Stimulated activated CD8-positive, alpha-beta memory T cell treated with anti-CD3 and anti-CD28 coated beads, Interleukin-15, amount 100 ng/mL, for 24 hours (primary cell): ENCODE data around the gene IGSF8.
"Not testable (repeated sequence)": the region's sequence is repeated elsewhere in the genome, so short reads cannot be mapped to it uniquely, and the experiment has no call there.

Experiments
- DNase-seq: peaks from one replicate; pipeline ENCODE4 v3.0.0-alpha.2; 2020; ENCODE audit warnings: low read depth

The IGSF8 gene

GRCh38 chr1:160064746-160065145, 33.7 kb downstream of the IGSF8 start:
- DNase-seq, result no peak

- no peak for DNase-seq
Measured at GRCh38 chr1:160064164-160064563, 34.3 kb downstream of the IGSF8 start.

- no peak for DNase-seq
Measured at GRCh38 chr1:160063176-160063575, 35.2 kb downstream of the IGSF8 start.

- DNase-seq, result no peak
Measured at GRCh38 chr1:160062230-160062532, 36.2 kb downstream of the IGSF8 start.

GRCh38 chr1:160061369-160062229, 36.8 kb downstream of the IGSF8 start:
- no peak for DNase-seq

- DNase-seq, result no peak
Measured at GRCh38 chr1:160058087-160058486, 40.3 kb downstream of the IGSF8 start.

GRCh38 chr1:160056648-160057169, 41.7 kb downstream of the IGSF8 start:
- DNase-seq, result no peak

- no peak for DNase-seq
Measured at GRCh38 chr1:160053548-160054365, 44.7 kb downstream of the IGSF8 start.

- no peak for DNase-seq
Measured at GRCh38 chr1:160052936-160053335, 45.5 kb downstream of the IGSF8 start.

- no peak for DNase-seq
Measured at GRCh38 chr1:160050619-160051018, 47.8 kb downstream of the IGSF8 start.

GRCh38 chr1:160050182-160050581, 48.2 kb downstream of the IGSF8 start:
- DNase-seq, result not testable (repeated sequence)

GRCh38 chr1:160049101-160049500, 49.3 kb downstream of the IGSF8 start:
- DNase-seq, result no peak

GRCh38 chr1:160048335-160048734, 50.1 kb downstream of the IGSF8 start:
- no peak for DNase-seq

- no peak for DNase-seq
Measured at GRCh38 chr1:160047111-160047991, 51.1 kb downstream of the IGSF8 start.

- no peak for DNase-seq
Measured at GRCh38 chr1:160046494-160047110, 51.8 kb downstream of the IGSF8 start.

GRCh38 chr1:160045653-160046052, 52.8 kb downstream of the IGSF8 start:
- DNase-seq, result no peak

- DNase-seq, result no peak
Measured at GRCh38 chr1:160043543-160043942, 54.9 kb downstream of the IGSF8 start.
